Activated CD4-positive, alpha-beta T cell treated with anti-CD3 and anti-CD28 coated beads, Interleukin-2, amount 10 ng/mL, durations not matched to agents 7 days and 5 days (primary cell): Measurements from ENCODE around the gene CACNG5. TPM values are rescaled to one million over a fixed set of nuclear protein-coding genes. Genes with fewer than 3 reads are reported as not detected.

ENCODE experiments used
- CTCF ChIA-PET: fragments of 350-600 bp; sonication (Branson Sonifier 250); formaldehyde crosslinking; loops from one replicate; lab custom pipeline; 2021; ENCODE audit warnings: antibody characterized with exemption; lab: Charles Lee
- POLR2A ChIA-PET: fragments of 350-600 bp; sonication (Branson Sonifier 250); formaldehyde crosslinking; loops from one replicate; lab custom pipeline; 2021; ENCODE audit warnings: antibody characterized with exemption; lab: Charles Lee
- DNase-seq: peaks from one replicate; pipeline ENCODE4 v3.0.0-alpha.2; 2020
- H3K27ac Mint-ChIP-seq: one replicate; pipeline ENCODE4 v1.8.0; 2021; ENCODE audit warnings: mild to moderate bottlenecking, moderate library complexity, mixed read lengths
- H3K27me3 Mint-ChIP-seq: one replicate; pipeline ENCODE4 v1.8.0; 2021; ENCODE audit warnings: mixed read lengths
- H3K36me3 Mint-ChIP-seq: one replicate; pipeline ENCODE4 v1.8.0; 2021; ENCODE audit warnings: low read depth, mixed read lengths
- H3K4me1 Mint-ChIP-seq: one replicate; pipeline ENCODE4 v1.8.0; 2021; ENCODE audit warnings: mixed read lengths
- H3K4me3 Mint-ChIP-seq: one replicate; pipeline ENCODE4 v1.8.0; 2021; ENCODE audit warnings: mild to moderate bottlenecking, moderate library complexity, mixed read lengths
- H3K9me3 Mint-ChIP-seq: one replicate; pipeline ENCODE4 v1.8.0; 2021; ENCODE audit warnings: mixed read lengths
- total RNA-seq, 2 experiments: library from RNA; stranded (reverse); gene quantifications; one replicate each; pipeline ENCODE4 v1.2.3, GENCODE V29; 2021

The CACNG5 gene
- total RNA-seq, 2 experiments from 2014 or later = not detected

DNA sequence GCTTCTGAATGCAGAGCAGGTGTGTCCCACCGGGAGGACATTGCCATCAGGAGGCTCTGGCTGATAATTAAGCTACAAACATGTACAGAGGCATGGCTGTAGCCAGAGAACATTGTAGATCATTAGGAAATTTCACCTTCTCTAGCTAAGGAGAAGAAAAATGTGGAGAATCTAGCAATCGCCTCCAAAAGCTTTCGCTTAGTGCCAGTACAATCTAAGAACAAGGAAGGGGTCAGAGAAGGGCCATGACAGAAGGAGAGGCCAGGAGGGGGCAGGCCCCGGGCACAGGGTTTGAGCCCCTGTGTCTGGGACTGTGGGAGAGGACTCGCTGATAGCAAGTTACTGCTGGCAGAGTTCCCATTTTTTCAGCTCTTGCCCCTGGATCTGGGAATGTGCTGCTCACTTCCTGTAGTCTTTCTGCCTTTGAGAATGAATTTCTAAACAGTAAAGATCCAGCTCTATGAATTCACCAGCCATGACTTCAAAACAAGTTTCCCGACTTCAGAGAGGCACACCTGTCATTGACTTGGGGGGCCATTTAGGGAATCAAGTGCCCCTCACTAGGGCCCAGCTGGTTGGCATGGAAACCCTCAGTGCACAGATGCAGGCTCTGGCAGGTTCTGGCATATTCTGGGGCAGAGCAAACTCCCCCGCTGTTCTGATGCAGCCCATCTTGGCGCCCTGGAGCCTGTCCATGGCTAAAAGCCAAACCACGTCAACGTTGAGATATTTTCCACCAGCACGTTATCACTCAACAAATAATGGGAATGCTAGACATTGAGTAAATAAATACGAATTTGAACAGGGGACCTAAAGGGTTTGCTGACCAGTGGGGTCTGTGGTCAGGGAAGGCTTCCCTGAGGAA is 70.1 kb downstream of the CACNG5 start:
- ChIA-PET CTCF (interaction anchor here (0.6 kb wide), 1 partner anchor 471 kb away, joined by 3 read pairs; no protein-coding TSS in a partner anchor), POLR2A (no interaction called here)
- Mint-ChIP-seq H3K9me3 (no peaks in the 10 kb centered on the region), H3K27ac (no peak overlapping the region), H3K4me1 (peaks cover 5% of the 10 kb centered on the region), H3K4me3 (no peak overlapping the region), H3K36me3 (no peaks in the 10 kb centered on the region), H3K27me3 (no peaks in the 10 kb centered on the region)
- no peak for DNase-seq

DNA sequence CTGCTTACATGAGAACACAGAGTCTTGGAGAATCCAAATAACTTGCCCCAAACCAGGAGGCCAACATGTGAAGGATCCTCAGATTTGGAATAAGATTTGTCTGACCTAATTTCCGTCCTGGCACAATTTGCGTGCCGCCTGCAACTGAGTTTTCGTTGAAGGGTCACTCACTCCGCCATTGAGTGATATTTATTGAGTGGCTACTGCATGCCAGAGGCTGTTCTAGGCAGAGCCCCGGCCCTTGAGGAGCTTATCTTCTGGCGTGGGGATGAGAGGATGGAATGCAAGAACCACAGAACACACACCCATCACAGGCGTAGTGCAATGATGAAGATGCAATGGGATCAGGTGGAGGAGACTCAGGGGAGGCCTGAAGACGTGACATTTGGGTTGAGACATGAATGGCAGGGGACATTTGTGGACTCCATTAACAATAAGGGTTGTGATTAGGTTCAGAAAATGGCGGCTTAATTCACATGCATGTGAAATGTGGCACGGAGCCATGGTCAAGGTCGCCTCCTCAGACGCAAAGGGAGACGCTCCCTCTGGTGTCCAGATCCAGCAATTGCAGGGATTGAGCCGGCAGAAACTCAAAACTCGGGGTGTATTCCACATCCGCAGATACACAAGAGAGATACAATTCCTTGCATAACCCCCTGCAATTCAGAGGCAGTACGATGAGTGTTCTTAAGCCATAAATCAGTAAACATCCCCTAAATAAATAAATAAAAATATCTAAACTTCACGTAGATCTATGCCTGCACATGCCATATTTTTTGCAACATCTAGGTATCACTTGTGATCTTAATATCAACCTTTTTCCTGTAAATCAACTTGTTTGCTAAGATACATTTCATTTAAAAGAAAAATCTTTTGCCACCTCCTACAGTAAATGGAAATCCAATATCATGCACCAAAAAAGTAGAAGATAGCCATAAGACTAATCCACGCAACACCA is 71.7 kb downstream of the CACNG5 start:
- Mint-ChIP-seq H3K27me3 (no peaks in the 10 kb centered on the region), H3K27ac (no peak overlapping the region), H3K9me3 (no peaks in the 10 kb centered on the region), H3K4me1 (peaks cover 5% of the 10 kb centered on the region), H3K4me3 (no peak overlapping the region), H3K36me3 (no peaks in the 10 kb centered on the region)
- DNase-seq = peak; percentile 68
- ChIA-PET CTCF (no interaction called here), POLR2A (interaction anchor here (0.6 kb wide), 1 partner anchor 187 kb away, joined by 3 read pairs; no protein-coding TSS in a partner anchor)

DNA sequence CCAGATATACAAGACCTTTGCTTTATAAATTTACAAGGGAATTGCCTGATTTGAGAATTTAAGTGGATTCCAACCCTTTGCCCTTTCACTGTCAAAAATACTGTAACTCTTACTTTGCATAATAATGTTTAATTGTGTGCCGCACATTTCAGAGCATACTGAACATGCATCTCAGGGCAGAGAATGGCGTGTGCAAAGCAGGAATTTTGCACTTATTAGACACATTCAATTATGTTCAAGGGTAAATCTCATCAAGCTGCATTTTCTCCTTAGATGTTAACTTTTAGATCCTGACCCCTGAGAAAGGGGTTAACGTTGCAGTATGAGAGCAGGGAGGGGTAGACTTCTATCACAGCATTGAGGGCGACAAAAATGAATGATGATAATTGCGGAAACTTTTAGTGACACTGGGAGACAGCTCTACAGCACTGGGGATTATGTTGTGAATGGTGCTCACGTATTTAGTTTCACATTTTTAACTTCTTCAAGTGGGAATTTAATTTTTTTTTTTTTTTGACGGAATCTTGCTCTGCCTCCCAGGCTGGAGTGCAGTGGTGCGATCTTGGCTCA is 75.0 kb downstream of the CACNG5 start:
- no peak overlapping the region for H3K4me3 Mint-ChIP-seq
- no peaks in the 10 kb centered on the region for H3K9me3 Mint-ChIP-seq
- H3K4me1 Mint-ChIP-seq = peaks cover 5% of the 10 kb centered on the region
- no peak overlapping the region for H3K27ac Mint-ChIP-seq
- ChIA-PET CTCF (interaction anchor here (1.5 kb wide), 1 partner anchor 11 kb away, joined by 3 read pairs; no protein-coding TSS in a partner anchor), POLR2A (no interaction called here)
- DNase-seq = no peak
- no peaks in the 10 kb centered on the region for H3K36me3 Mint-ChIP-seq
- H3K27me3 Mint-ChIP-seq = peaks cover 2% of the 10 kb centered on the region

DNA sequence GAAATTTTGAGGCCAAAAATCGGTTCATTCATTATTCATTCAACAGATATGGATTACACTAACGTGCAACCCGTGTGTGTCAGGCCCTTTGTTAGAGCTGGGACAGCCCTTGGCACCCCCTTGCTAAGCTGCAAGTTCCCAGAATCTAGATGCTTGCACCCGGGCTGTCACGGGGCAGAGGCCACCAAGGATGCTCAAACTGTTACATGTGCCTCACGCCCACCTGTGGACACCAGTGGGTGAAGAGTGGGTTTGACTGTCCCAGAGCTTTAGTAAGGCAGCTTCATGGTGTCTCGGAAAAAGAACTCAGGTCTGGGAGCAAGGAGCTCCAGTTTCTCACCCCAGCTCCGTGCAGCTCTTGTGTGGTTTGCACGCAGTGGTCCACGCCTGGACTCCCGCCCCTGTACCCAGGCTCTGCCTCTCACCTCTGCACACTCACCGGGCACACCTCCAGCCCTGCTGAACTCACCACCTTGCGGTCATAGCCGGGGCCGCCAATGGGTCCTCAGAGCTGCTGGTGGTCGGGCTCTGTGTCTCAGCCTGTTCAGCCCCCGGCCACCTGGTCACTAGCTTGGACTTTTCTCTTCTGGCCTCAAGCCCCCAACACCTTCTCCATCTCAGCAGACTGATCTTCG is 75.9 kb downstream of the CACNG5 start:
- Mint-ChIP-seq H3K27ac (no peak overlapping the region), H3K9me3 (no peaks in the 10 kb centered on the region), H3K4me1 (peaks cover 5% of the 10 kb centered on the region), H3K27me3 (peaks cover 2% of the 10 kb centered on the region), H3K4me3 (no peak overlapping the region), H3K36me3 (no peaks in the 10 kb centered on the region)
- CTCF ChIA-PET = interaction anchor here (0.5 to 1.5 kb wide), 2 partner anchors 10 to 1850 kb away, joined by 3 read pairs; no protein-coding TSS in a partner anchor
- DNase-seq = no peak
- POLR2A ChIA-PET = no interaction called here

DNA sequence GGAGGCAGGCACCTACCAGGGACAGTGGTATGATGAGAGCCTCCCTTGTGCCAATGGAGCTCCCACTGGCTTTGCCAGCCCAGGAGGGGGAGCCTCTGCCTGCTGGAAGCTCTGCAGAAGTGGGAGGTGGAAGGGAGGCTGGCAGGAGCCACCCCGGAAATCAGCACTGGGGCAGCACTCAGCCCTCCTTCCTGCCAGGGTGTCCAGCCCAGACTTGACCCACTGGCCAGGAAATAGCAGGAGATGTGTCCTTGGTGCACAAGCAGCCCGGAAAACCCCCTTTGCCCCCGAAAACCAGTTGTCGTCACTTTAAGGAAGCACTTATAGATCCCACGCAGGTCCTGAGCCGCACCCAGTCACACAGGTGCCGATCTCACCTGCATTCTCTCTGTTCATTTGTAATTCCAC is 80.3 kb downstream of the CACNG5 start:
- ChIA-PET POLR2A (no interaction called here), CTCF (no interaction called here)
- Mint-ChIP-seq H3K9me3 (no peaks in the 10 kb centered on the region), H3K27ac (no peak overlapping the region), H3K4me1 (no peaks in the 10 kb centered on the region), H3K27me3 (peaks cover 5% of the 10 kb centered on the region), H3K36me3 (no peaks in the 10 kb centered on the region), H3K4me3 (no peak overlapping the region)
- no peak for DNase-seq

DNA sequence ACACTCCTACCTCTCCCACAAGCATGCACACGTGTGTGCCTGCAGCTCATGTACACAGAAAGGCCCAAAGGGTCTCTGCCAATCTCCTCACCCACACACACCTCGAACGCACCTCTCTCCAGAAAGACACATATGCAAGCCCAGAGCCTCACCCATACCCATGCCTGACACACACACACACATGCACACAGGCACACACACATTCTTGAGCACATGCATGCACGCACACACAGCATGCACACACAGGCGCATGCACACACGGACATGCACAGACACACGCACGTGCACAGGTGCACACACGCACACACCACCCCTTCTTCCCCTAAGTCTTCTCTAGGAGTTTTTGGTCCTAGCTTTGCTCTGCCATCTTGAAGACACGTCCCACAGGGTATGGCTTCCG is 80.9 kb downstream of the CACNG5 start:
- Mint-ChIP-seq H3K27me3 (peaks cover 9% of the 10 kb centered on the region), H3K4me3 (no peak overlapping the region)
- CTCF ChIA-PET = no interaction called here

DNA sequence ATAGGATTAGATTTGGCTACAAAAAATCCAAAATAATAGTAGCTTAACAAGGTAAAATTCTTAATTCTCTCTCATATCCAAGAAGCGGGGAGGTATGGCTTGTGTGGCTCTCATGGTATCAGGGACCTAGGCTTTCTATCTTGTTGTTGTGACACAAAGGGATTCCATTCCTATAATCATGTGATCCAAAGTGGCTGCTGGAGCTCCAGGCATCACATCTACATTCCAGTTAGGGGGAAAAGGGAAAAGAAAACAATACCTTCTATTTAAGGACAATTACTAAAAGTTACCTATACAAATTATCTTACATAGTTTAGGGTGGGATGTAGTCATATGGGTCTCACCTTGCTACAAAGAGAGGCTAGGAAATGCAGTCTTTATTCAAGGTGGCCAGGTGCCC is 82.0 kb downstream of the CACNG5 start:
- H3K4me1 Mint-ChIP-seq = no peaks in the 10 kb centered on the region
- H3K36me3 Mint-ChIP-seq = no peaks in the 10 kb centered on the region
- CTCF ChIA-PET = no interaction called here
- no peak overlapping the region for H3K4me3 Mint-ChIP-seq
- POLR2A ChIA-PET = no interaction called here
- no peaks in the 10 kb centered on the region for H3K9me3 Mint-ChIP-seq
- DNase-seq = no peak
- H3K27me3 Mint-ChIP-seq = peaks cover 9% of the 10 kb centered on the region
- H3K27ac Mint-ChIP-seq = no peak overlapping the region

More for the DNA sequence above, 80.9 kb downstream of the CACNG5 start:
- H3K4me1 Mint-ChIP-seq = no peaks in the 10 kb centered on the region
- H3K36me3 Mint-ChIP-seq = no peaks in the 10 kb centered on the region
- no peak overlapping the region for H3K27ac Mint-ChIP-seq
- H3K9me3 Mint-ChIP-seq = no peaks in the 10 kb centered on the region
- DNase-seq = no peak
- POLR2A ChIA-PET = no interaction called here

DNA sequence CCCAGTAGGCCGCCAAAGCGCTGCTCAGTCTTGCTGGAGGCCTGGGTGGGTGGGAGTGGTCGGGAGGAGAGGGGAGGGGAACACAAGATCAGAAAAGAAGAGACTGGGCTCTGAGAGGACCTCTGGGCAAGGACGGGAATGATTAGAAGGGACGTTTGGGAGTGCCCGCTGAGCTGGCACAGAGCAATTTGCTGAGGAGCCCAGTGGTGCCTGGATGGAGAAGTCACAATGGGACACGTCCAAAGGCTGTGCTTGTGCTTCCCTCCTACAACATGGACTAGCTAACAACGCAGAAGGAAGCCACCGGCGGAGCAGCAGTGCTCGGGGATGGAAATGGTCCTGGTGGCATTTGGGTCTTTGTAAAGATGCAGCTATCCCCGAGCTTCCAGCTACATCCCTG is 84.0 kb downstream of the CACNG5 start:
- Mint-ChIP-seq H3K9me3 (no peaks in the 10 kb centered on the region), H3K4me3 (no peak overlapping the region), H3K27me3 (peaks cover 17% of the 10 kb centered on the region), H3K4me1 (no peaks in the 10 kb centered on the region), H3K27ac (no peak overlapping the region), H3K36me3 (no peaks in the 10 kb centered on the region)
- CTCF ChIA-PET = no interaction called here
- no peak for DNase-seq
- POLR2A ChIA-PET = no interaction called here

DNA sequence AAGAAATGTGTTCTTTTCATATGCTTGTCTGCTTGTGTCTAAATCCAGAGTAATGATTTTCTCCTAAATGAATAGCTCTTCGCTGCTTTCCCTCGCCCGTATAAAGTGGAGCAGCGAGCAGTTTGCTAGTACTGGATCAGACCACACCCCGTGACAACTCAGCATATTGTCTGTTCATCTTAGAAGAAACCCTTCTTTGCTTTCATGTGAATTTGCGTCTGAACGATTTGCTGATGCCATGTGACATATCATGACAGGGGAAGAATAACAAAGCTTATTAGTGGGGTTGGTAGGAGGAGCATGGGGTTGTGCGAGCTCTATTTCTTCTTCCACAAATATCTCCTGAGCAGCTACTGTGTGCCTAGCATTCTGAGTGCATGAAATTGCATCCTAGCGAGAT is 85.5 kb downstream of the CACNG5 start:
- no peak overlapping the region for H3K4me3 Mint-ChIP-seq
- no peak for DNase-seq
- H3K27me3 Mint-ChIP-seq = peaks cover 23% of the 10 kb centered on the region
- CTCF ChIA-PET = interaction anchor here (1.0 to 1.3 kb wide), 2 partner anchors 10 to 23 kb away, joined by 3 read pairs; no protein-coding TSS in a partner anchor
- H3K4me1 Mint-ChIP-seq = no peaks in the 10 kb centered on the region
- no peaks in the 10 kb centered on the region for H3K36me3 Mint-ChIP-seq
- H3K9me3 Mint-ChIP-seq = no peaks in the 10 kb centered on the region
- H3K27ac Mint-ChIP-seq = no peak overlapping the region
- POLR2A ChIA-PET = no interaction called here

DNA sequence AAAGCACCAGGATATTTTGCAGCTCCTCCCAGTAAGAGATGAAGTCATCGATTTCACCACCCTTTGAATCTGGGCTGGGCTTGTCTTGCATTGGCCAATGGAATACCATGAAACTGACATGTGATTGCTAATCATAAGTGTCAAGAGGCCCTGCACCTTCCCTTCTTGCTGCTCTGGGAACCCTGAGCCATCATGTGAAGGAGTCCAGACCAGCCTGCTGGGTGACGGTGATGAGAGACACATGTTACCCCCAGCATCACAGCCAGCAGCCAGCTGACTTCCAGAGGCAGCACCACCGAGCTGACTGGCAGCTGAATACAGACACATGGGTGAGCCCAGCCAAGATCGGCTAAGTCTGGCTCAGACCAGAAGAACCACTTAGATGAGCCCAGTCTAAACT is 86.0 kb downstream of the CACNG5 start:
- Mint-ChIP-seq H3K27me3 (peaks cover 26% of the 10 kb centered on the region), H3K4me1 (no peaks in the 10 kb centered on the region), H3K36me3 (no peaks in the 10 kb centered on the region), H3K9me3 (no peaks in the 10 kb centered on the region), H3K27ac (no peak overlapping the region), H3K4me3 (no peak overlapping the region)
- no peak for DNase-seq
- CTCF ChIA-PET = interaction anchor here (1.0 to 1.3 kb wide), 2 partner anchors 11 to 22 kb away, joined by 3 read pairs; no protein-coding TSS in a partner anchor
- POLR2A ChIA-PET = no interaction called here

DNA sequence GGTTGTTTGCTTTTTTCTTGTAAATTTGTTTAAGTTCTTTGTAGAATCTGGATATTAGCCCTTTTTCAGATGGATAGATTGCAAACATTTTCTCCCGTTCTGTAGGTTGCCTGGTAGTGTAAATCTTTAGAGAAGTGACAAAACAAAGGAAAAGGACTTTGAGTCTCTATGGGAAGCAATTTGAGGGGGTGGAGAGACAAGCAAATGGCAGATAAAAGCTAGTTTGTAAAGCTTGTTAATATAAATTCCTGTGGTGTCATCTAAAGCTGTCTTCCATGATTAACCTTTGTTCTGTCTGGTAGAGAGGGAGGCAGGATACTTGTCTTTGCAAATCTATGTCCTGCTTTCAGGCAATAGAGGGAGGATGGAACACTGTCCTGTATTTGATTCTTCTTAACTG is 89.0 kb downstream of the CACNG5 start:
- DNase-seq = no peak
- Mint-ChIP-seq H3K9me3 (no peaks in the 10 kb centered on the region), H3K4me1 (no peaks in the 10 kb centered on the region), H3K27ac (no peak overlapping the region), H3K27me3 (peaks cover 42% of the 10 kb centered on the region), H3K36me3 (no peaks in the 10 kb centered on the region), H3K4me3 (no peak overlapping the region)
- ChIA-PET CTCF (no interaction called here), POLR2A (no interaction called here)

DNA sequence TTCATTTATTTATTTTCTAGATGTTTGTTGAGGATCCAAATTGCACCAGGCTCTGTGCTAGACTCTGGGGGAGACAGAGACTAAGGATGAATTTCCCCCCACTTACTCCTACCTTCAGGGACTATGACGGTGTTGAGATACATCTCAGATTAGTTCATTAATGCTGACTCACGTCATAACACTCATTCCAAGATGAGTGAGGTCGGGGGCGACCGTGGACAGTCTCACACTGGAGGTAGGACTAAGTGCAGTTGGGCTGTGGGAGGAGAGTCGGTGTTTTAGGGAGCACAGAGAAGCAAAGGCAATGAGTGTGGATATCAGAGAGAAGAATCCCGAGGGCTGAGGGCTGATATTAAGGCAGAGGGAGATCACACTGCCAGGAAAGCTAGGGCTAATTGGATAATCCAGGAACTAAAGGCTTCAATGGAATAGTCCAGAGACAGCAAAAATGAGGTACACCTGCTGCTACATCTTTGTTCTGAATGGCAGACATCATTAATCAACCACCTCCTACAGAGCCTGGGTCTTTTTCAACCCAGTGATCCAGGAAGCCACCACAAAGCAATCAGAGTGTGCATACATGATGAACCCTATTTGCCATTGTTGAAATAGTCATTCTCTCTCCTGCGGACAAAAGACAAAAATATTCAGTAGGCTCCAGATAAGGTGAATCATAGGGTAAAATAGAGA is 91.0 kb downstream of the CACNG5 start:
- no peak for DNase-seq
- no peaks in the 10 kb centered on the region for H3K4me1 Mint-ChIP-seq
- POLR2A ChIA-PET = no interaction called here
- H3K27me3 Mint-ChIP-seq = peaks cover 38% of the 10 kb centered on the region
- no peak overlapping the region for H3K4me3 Mint-ChIP-seq
- CTCF ChIA-PET = interaction anchor here (0.5 kb wide), 1 partner anchor 147 kb away, joined by 3 read pairs; no protein-coding TSS in a partner anchor
- no peaks in the 10 kb centered on the region for H3K9me3 Mint-ChIP-seq
- no peak overlapping the region for H3K27ac Mint-ChIP-seq
- H3K36me3 Mint-ChIP-seq = no peaks in the 10 kb centered on the region
